ENCODE data around the gene TEPSIN. TPM values are rescaled to one million over a fixed set of nuclear protein-coding genes. Genes with fewer than 3 reads are reported as not detected.

Gene TEPSIN
- total and polyA plus RNA-seq, 3 donors from 2014 or later = 32.0 to 83.0 (median 55.4) TPM

DNA sequence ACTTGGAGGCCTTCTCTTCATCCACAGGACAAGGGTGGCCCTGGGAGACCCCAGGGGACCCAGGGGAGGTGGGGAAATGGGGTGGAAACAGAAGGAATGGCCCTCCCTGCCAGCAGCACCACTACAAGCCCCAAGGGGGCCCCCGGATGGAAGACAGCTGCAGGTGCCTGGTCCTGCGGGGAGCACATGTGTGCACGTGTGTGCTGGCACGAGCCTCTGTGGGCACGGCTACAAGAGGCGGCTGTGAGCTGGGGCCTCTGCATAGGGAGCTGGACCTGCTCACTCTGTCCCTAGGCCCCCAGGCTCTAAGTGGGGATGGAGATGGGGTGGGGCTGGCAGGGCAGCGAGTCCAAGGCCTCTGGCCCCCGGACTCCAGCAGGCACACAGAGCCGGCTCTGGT lies 59.6 kb downstream of the TEPSIN start:
- H3K9me3 ChIP-seq = no peaks in the 10 kb centered on the region
- 76 to 80% methylated on average over 6 to 8 of the region's 9 CpGs for WGBS, 2 donors
- DNase-seq = no peak
- peaks cover 7% of the 10 kb centered on the region for H3K4me1 ChIP-seq
- no peaks in the 10 kb centered on the region for H3K27me3 ChIP-seq
- intact Hi-C loops (cut with DNase I; ENCODE audit: low total_unique reads) = no loop called here
- no peak overlapping the region for H3K27ac ChIP-seq
- no peaks in the 10 kb centered on the region for H3K36me3 ChIP-seq (ENCODE audit: low read depth, missing control alignments)
- no peak overlapping the region for H3K4me3 ChIP-seq
- TF ChIP-seq, protein P1, sequence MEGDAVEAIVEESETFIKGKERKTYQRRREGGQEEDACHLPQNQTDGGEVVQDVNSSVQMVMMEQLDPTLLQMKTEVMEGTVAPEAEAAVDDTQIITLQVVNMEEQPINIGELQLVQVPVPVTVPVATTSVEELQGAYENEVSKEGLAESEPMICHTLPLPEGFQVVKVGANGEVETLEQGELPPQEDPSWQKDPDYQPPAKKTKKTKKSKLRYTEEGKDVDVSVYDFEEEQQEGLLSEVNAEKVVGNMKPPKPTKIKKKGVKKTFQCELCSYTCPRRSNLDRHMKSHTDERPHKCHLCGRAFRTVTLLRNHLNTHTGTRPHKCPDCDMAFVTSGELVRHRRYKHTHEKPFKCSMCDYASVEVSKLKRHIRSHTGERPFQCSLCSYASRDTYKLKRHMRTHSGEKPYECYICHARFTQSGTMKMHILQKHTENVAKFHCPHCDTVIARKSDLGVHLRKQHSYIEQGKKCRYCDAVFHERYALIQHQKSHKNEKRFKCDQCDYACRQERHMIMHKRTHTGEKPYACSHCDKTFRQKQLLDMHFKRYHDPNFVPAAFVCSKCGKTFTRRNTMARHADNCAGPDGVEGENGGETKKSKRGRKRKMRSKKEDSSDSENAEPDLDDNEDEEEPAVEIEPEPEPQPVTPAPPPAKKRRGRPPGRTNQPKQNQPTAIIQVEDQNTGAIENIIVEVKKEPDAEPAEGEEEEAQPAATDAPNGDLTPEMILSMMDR (IDR thresholded peaks at IDR 0.05) = no peak
- TF ChIP-seq POLR2A (IDR thresholded peaks at IDR 0.05) = no peak

Other genes starting within 250 kb of the TEPSIN start
- 10 to 100 TPM; 28.2 to 29.8 TPM for gene CHMP6, start 247.2 kb downstream of the TEPSIN start, total RNA-seq
- gene CHMP6, start 247.2 kb downstream of the TEPSIN start, polyA plus RNA-seq (ENCODE audit: insufficient read depth, low read depth, low replicate concordance) = 18.5 TPM
- 10 to 100 TPM; 67.3 to 67.5 TPM for gene BAIAP2, start 203.9 kb downstream of the TEPSIN start, total RNA-seq
- 36.7 TPM for gene BAIAP2, start 203.9 kb downstream of the TEPSIN start, polyA plus RNA-seq (ENCODE audit: insufficient read depth, low read depth, low replicate concordance)
- gene PVALEF, start 73.5 kb downstream of the TEPSIN start, total RNA-seq = not detected
- gene PVALEF, start 73.5 kb downstream of the TEPSIN start, polyA plus RNA-seq (ENCODE audit: insufficient read depth, low read depth, low replicate concordance) = not detected
- gene AATK, start 72.8 kb downstream of the TEPSIN start, total RNA-seq = 1 to 10 TPM; 3.8 to 5.6 TPM
- gene AATK, start 72.8 kb downstream of the TEPSIN start, polyA plus RNA-seq (ENCODE audit: insufficient read depth, low read depth, low replicate concordance) = 3.5 TPM
- gene CEP131, start 16.1 kb downstream of the TEPSIN start, total RNA-seq = 10 to 100 TPM; 42.9 to 48.7 TPM
- 28.9 TPM for gene CEP131, start 16.1 kb downstream of the TEPSIN start, polyA plus RNA-seq (ENCODE audit: insufficient read depth, low read depth, low replicate concordance)
- gene NDUFAF8, start 263 bp upstream of the TEPSIN start, total RNA-seq = 10 to 100 TPM; 61.1 to 63.4 TPM
- 62.5 TPM for gene NDUFAF8, start 263 bp upstream of the TEPSIN start, polyA plus RNA-seq (ENCODE audit: insufficient read depth, low read depth, low replicate concordance)
- gene SLC38A10, start 56.3 kb upstream of the TEPSIN start, total RNA-seq = 100 to 1,000 TPM; 131 to 150 TPM
- gene SLC38A10, start 56.3 kb upstream of the TEPSIN start, polyA plus RNA-seq (ENCODE audit: insufficient read depth, low read depth, low replicate concordance) = 77.1 TPM
- gene BAHCC1, start 156.4 kb upstream of the TEPSIN start, total RNA-seq = 10 to 100 TPM; 29.2 to 30.2 TPM
- 11.3 TPM for gene BAHCC1, start 156.4 kb upstream of the TEPSIN start, polyA plus RNA-seq (ENCODE audit: insufficient read depth, low read depth, low replicate concordance)